Activated CD4-positive, alpha-beta T cell treated with anti-CD3 and anti-CD28 coated beads, Interleukin-2, amount 10 ng/mL, durations not matched to agents 7 days and 5 days (primary cell): ENCODE measurements around the gene CXCR5. TPM values are rescaled to one million over a fixed set of nuclear protein-coding genes. Genes with fewer than 3 reads are reported as not detected.

ENCODE experiments used
- microRNA-seq: library from miRNA; unstranded; fragments of <30 nt; microRNA quantifications from one replicate; pipeline ENCODE4 v1.2.0, GENCODE V29; 2021; ENCODE audit warnings: borderline microRNAs expressed, borderline replicate concordance
- total RNA-seq, 2 experiments: library from RNA; stranded (reverse); gene quantifications; one replicate each; pipeline ENCODE4 v1.2.3, GENCODE V29; 2021

Gene CXCR5
- total RNA-seq, 2 experiments from 2014 or later, result 0.50 to 0.52 TPM

Small RNA genes within 50 kb of the gene (microRNA-seq; reads per million reads assigned to microRNA genes)
- not detected for gene MIR4492

Other genes starting within 250 kb of the CXCR5 start
- not detected for gene TREH, start 204.2 kb upstream of the CXCR5 start, total RNA-seq
- 100 to 1,000 TPM; 163 to 180 TPM for gene DDX6, start 92.7 kb upstream of the CXCR5 start, total RNA-seq
- 100 to 1,000 TPM; 103 to 109 TPM for gene BCL9L, start 42.0 kb downstream of the CXCR5 start, total RNA-seq
- under 1 TPM in 1 of 2 experiments, not detected in 1; 0.60 TPM for gene UPK2, start 72.4 kb downstream of the CXCR5 start, total RNA-seq
- gene FOXR1, start 87.9 kb downstream of the CXCR5 start, total RNA-seq, result not detected
- gene CENATAC, start 114.2 kb downstream of the CXCR5 start, total RNA-seq, result 10 to 100 TPM; 40.4 to 47.2 TPM
- 1,000 to 10,000 TPM; 1,054 to 1,196 TPM for gene RPS25, start 134.5 kb downstream of the CXCR5 start, total RNA-seq
- 10 to 100 TPM; 58.5 to 65.4 TPM for gene TRAPPC4, start 134.9 kb downstream of the CXCR5 start, total RNA-seq
- gene SLC37A4, start 147.0 kb downstream of the CXCR5 start, total RNA-seq, result 10 to 100 TPM; 17.9 to 19.4 TPM
- 100 to 1,000 TPM; 117 to 119 TPM for gene HYOU1, start 173.3 kb downstream of the CXCR5 start, total RNA-seq
- 10 to 100 TPM; 39.7 to 40.0 TPM for gene VPS11, start 183.9 kb downstream of the CXCR5 start, total RNA-seq
- 10 to 100 TPM; 21.6 to 23.2 TPM for gene HMBS, start 201.0 kb downstream of the CXCR5 start, total RNA-seq
- 10 to 100 TPM; 48.7 to 60.3 TPM for gene DPAGT1, start 218.0 kb downstream of the CXCR5 start, total RNA-seq
- gene C2CD2L, start 223.5 kb downstream of the CXCR5 start, total RNA-seq, result 10 to 100 TPM; 28.4 to 30.0 TPM
- 10 to 100 TPM; 47.6 to 48.0 TPM for gene HINFP, start 237.7 kb downstream of the CXCR5 start, total RNA-seq